CD14-positive monocyte (primary cell): ENCODE data around the gene UQCRFS1. TPM values are rescaled to one million over a fixed set of nuclear protein-coding genes. Genes with fewer than 3 reads are reported as not detected.

Experiments
- DNase-seq, 3 donors: peaks; one replicate each; pipeline ENCODE4 v3.0.0-alpha.2; 2011 to 2022
- H2AFZ ChIP-seq: 2 replicates; pipeline ENCODE4 v1.6.0; 2012; ENCODE audit warnings: mild to moderate bottlenecking, low read depth, low read length, inconsistent platforms; ENCODE audit not compliant: insufficient read depth, poor library complexity, severe bottlenecking
- H3K27ac ChIP-seq, 2 donors: 1 replicate in 1 of 2; 2 replicates in 1 of 2; pipeline ENCODE4 v1.5.1; 2012 to 2013; ENCODE audit warnings: low read length in 2 of 2, control low read depth in 1 of 2, inconsistent platforms in 1 of 2, low read depth in 1 of 2, mild to moderate bottlenecking in 1 of 2
- H3K27me3 ChIP-seq, 2 donors: one replicate each; pipeline versions ENCODE4 v1.6.0 to v1.6.1; 2011 to 2013; ENCODE audit warnings: low read length in 2 of 2; ENCODE audit not compliant: control insufficient read depth in 2 of 2, insufficient read depth in 2 of 2
- H3K36me3 ChIP-seq, 2 donors: replicated peaks in 1 of 2; 1 replicate in 1 of 2; 2 replicates in 1 of 2; pipeline versions ENCODE4 v1.5.1 to v1.6.1; 2012 to 2013; ENCODE audit warnings: low read length in 2 of 2, control low read depth in 1 of 2, inconsistent platforms in 1 of 2, mild to moderate bottlenecking in 1 of 2; ENCODE audit not compliant: insufficient read depth in 2 of 2, control insufficient read depth in 1 of 2
- H3K4me1 ChIP-seq, 2 donors: 1 replicate in 1 of 2; 2 replicates in 1 of 2; pipeline versions ENCODE4 v1.5.1 to v1.6.1; 2012 to 2013; ENCODE audit warnings: low read length in 2 of 2, control low read depth in 1 of 2, inconsistent platforms in 1 of 2, mild to moderate bottlenecking in 1 of 2, moderate library complexity in 1 of 2; ENCODE audit not compliant: insufficient read depth in 2 of 2, control insufficient read depth in 1 of 2
- H3K4me2 ChIP-seq: replicated peaks from 2 replicates; pipeline ENCODE3; 2012; ENCODE audit warnings: low read length, moderate library complexity, mild to moderate bottlenecking; ENCODE audit not compliant: poor library complexity, severe bottlenecking; ENCODE audit errors: extremely low read depth
- H3K4me3 ChIP-seq, 3 experiments: fragments of 200-600 bp in 1 of 3; sonication (generic) in 1 of 3; replicated peaks in 1 of 3; 1 replicate in 2 of 3; 2 replicates in 1 of 3; pipeline ENCODE4 v1.5.1; 2011 to 2013; ENCODE audit warnings: low read length in 3 of 3, mild to moderate bottlenecking in 3 of 3, control low read depth in 2 of 3, low read depth in 2 of 3, inconsistent platforms in 1 of 3, moderate library complexity in 1 of 3
- H3K79me2 ChIP-seq: 2 replicates; pipeline ENCODE4 v1.6.0; 2012; ENCODE audit warnings: mild to moderate bottlenecking, control low read depth, inconsistent platforms, low read length, moderate library complexity; ENCODE audit not compliant: insufficient read depth
- H3K9ac ChIP-seq: 2 replicates; pipeline ENCODE4 v1.6.0; 2017; ENCODE audit warnings: low read length, mild to moderate bottlenecking; ENCODE audit not compliant: insufficient read depth, poor library complexity, severe bottlenecking
- H3K9me3 ChIP-seq, 2 donors: replicated peaks in 1 of 2; 1 replicate in 1 of 2; 2 replicates in 1 of 2; pipeline versions ENCODE4 v1.5.1 to v1.6.1; 2012 to 2013; ENCODE audit warnings: low read length in 2 of 2, control low read depth in 1 of 2; ENCODE audit not compliant: control insufficient read depth in 1 of 2, insufficient read depth in 1 of 2
- H4K20me1 ChIP-seq: 2 replicates; pipeline ENCODE4 v1.6.0; 2012; ENCODE audit warnings: mild to moderate bottlenecking, low read length, control low read depth, moderate library complexity; ENCODE audit not compliant: insufficient read depth
- H3K27ac Mint-ChIP-seq, 7 donors: one replicate each; pipeline ENCODE4 v1.8.0; 2020; ENCODE audit warnings: mild to moderate bottlenecking in 7 of 7, mixed read lengths in 7 of 7, moderate library complexity in 6 of 7, inconsistent platforms in 2 of 7
- H3K27me3 Mint-ChIP-seq, 3 donors: one replicate each; pipeline ENCODE4 v1.8.0; 2021 to 2022; ENCODE audit warnings: low read depth in 3 of 3, mild to moderate bottlenecking in 3 of 3, mixed read lengths in 3 of 3, moderate library complexity in 3 of 3, inconsistent platforms in 1 of 3
- H3K36me3 Mint-ChIP-seq, 2 donors: one replicate each; pipeline ENCODE4 v1.8.0; 2020; ENCODE audit warnings: mixed read lengths in 2 of 2, inconsistent platforms in 1 of 2, mild to moderate bottlenecking in 1 of 2
- H3K4me1 Mint-ChIP-seq: one replicate; pipeline ENCODE4 v1.8.0; 2020; ENCODE audit warnings: mild to moderate bottlenecking, mixed read lengths
- H3K4me3 Mint-ChIP-seq, 2 donors: one replicate each; pipeline ENCODE4 v1.8.0; 2020; ENCODE audit warnings: mild to moderate bottlenecking in 2 of 2, mixed read lengths in 2 of 2, moderate library complexity in 1 of 2
- H3K9me3 Mint-ChIP-seq, 7 donors: one replicate each; pipeline ENCODE4 v1.8.0; 2020 to 2022; ENCODE audit warnings: mixed read lengths in 7 of 7, mild to moderate bottlenecking in 6 of 7, moderate library complexity in 6 of 7, inconsistent platforms in 2 of 7
- CTCF ChIP-seq: fragments of 200-600 bp; IDR thresholded peaks from one replicate; pipeline ENCODE4 v1.8.0; 2022; ENCODE audit warnings: antibody characterized with exemption, mild to moderate bottlenecking
- WGBS: methylation state at CpG from one replicate; pipeline ENCODE4 v1.1.5; 2013; ENCODE audit warnings: missing lambda C conversion rate; ENCODE audit not compliant: insufficient coverage; 5-methylcytosine and 5-hydroxymethylcytosine counted together
- intact Hi-C, 2 donors: fragments of 100-400 bp; cut with micrococcal nuclease; formaldehyde crosslinking; loops; one replicate each; pipeline versions ENCODE4 v1.15.0 to v1.15.1; 2023
- polyA plus RNA-seq, 3 donors: library from polyadenylated mRNA; depleted of rRNA in 1 of 3; unstranded in 2 of 3; stranded (reverse) in 1 of 3; fragments of 300-500 nt in 2 of 3; fragments of >200 nt in 1 of 3; fragmentation: Illumina TruSeq in 2 of 3; gene quantifications; 1 replicate in 2 of 3; 2 replicates in 1 of 3; pipeline ENCODE4 v1.2.3, GENCODE V29; 2012 to 2021

The UQCRFS1 gene
- polyA plus RNA-seq, 3 donors, result 26.2 to 108 (median 108) TPM

- intact Hi-C loops, result no loop called here
- peaks cover 1 to 5% (median 4%) of the 10 kb centered on the region in 3 donors for H3K27me3 Mint-ChIP-seq
- no peak overlapping the region for H3K4me3 ChIP-seq
- H3K4me2 ChIP-seq, result no peak overlapping the region
- no peak for DNase-seq
- WGBS, result 58% methylated on average over 7 of the region's 9 CpGs
- no peak overlapping the region for H3K4me3 Mint-ChIP-seq
- no peaks in the 10 kb centered on the region for H3K9me3 ChIP-seq
- no peak overlapping the region for H3K27ac Mint-ChIP-seq
- H3K27ac ChIP-seq, result no peak overlapping the region
- no peak overlapping the region for H3K9ac ChIP-seq
- no peaks in the 10 kb centered on the region for H3K27me3 ChIP-seq
- no peak overlapping the region for H2AFZ ChIP-seq
- no peaks in the 10 kb centered on the region for H3K36me3 Mint-ChIP-seq
- no peaks in the 10 kb centered on the region for H3K4me1 Mint-ChIP-seq
- no peaks in the 10 kb centered on the region for H3K4me1 ChIP-seq
- no peak for TF ChIP-seq CTCF
- H3K36me3 ChIP-seq, result no peaks in the 10 kb centered on the region
- peaks cover 0 to 4% (median 0%) of the 10 kb centered on the region in 7 donors for H3K9me3 Mint-ChIP-seq
- no peaks in the 10 kb centered on the region for H4K20me1 ChIP-seq
- no peaks in the 10 kb centered on the region for H3K79me2 ChIP-seq
Observed at GRCh38 chr19:29248332-29248844, 35.4 kb upstream of the UQCRFS1 start.

DNA sequence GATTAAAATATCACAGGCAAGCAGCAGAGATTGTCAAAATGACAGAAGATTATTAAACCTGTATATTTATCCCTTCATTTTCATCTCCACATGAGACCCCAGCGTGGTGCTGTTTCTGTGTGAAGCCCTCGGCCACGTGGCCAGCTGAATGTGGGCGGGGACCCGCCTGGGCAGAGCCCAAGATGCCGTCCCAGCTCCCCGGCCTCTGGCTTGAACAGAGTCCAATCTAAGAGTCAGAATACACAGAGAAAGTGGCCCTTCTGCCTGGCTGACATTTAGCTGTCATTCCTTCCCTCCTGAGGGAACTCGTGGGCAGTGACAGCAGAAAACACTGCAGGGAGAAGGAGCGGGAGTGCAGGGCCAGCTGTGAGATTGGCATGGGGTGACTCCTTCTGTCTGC lies 34.9 kb upstream of the UQCRFS1 start:
- no peaks in the 10 kb centered on the region for H3K4me1 Mint-ChIP-seq
- H3K4me1 ChIP-seq, result no peaks in the 10 kb centered on the region
- TF ChIP-seq CTCF, result no peak
- no peak for DNase-seq
- no peak overlapping the region for H3K4me2 ChIP-seq
- H3K27me3 ChIP-seq, result no peaks in the 10 kb centered on the region
- H3K27ac Mint-ChIP-seq, result no peak overlapping the region
- peaks cover 2 to 5% (median 5%) of the 10 kb centered on the region in 3 donors for H3K27me3 Mint-ChIP-seq
- no peak overlapping the region for H3K4me3 Mint-ChIP-seq
- no peaks in the 10 kb centered on the region for H3K9me3 ChIP-seq
- intact Hi-C loops, result no loop called here
- no peak overlapping the region for H3K4me3 ChIP-seq
- H3K36me3 ChIP-seq, result no peaks in the 10 kb centered on the region
- no peak overlapping the region for H2AFZ ChIP-seq
- no peaks in the 10 kb centered on the region for H3K79me2 ChIP-seq
- H3K27ac ChIP-seq, result no peak overlapping the region
- 61% methylated on average over 9 of the region's 9 CpGs for WGBS
- no peak overlapping the region for H3K9ac ChIP-seq
- no peaks in the 10 kb centered on the region for H4K20me1 ChIP-seq
- no peaks in the 10 kb centered on the region for H3K36me3 Mint-ChIP-seq
- H3K9me3 Mint-ChIP-seq, result peaks cover 0 to 4% (median 0%) of the 10 kb centered on the region in 7 donors
